ENCODE data around the gene PLA2G6. TPM values are rescaled to one million over a fixed set of nuclear protein-coding genes. Genes with fewer than 3 reads are reported as not detected.

The PLA2G6 gene
- total and polyA plus RNA-seq, 9 of the 15 experiments (the other 6 are each of a cell fraction or from before 2014, with no cell fraction given) = 0.11 to 12.2 (median 9.7) TPM

DNA sequence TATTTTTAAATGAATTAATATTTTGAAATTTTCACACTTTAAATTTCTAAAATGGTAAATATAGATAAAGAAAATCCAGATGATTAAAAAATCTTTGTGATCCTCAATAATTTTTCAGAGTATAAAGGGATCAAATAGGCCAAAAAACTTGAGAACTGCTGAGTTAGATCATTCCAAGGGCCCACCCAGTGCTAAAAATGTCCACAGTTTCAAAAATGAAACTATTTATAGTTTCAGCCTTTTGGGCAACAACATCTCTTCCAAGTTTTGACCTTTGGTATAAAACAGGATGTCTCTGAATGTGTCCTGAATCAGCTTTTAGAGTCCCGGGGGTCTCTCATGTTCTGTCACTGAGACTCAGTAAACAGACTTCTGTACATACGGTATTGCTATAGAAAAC is 50.2 kb downstream of the PLA2G6 start:
- H3K27me3 ChIP-seq (ENCODE audit: control insufficient read depth in 2 of 2, insufficient read depth in 2 of 2, low read length in 2 of 2) = no peaks in the 10 kb centered on the region
- ChIA-PET CTCF (ENCODE audit: low intra/inter-chr PET ratio) (no interaction called here), POLR2A (interaction anchor here (0.6 kb wide), 1 partner anchor 15 kb away, joined by 4 read pairs; no protein-coding TSS in a partner anchor)
- no peaks in the 10 kb centered on the region for H3K79me2 ChIP-seq (ENCODE audit: control insufficient read depth, insufficient read depth, low read length)
- WGBS (ENCODE audit: insufficient coverage, low coverage, missing lambda C conversion rate) = 79% methylated on average over 2 of the region's 2 CpGs
- no peak for DNase-seq (ENCODE audit: extremely low read depth in 1 of 4, low spot score in 3 of 4)
- peaks cover 3% of the 10 kb centered on the region for H3K9me1 ChIP-seq (ENCODE audit: control insufficient read depth, insufficient read depth, low read length)
- H4K20me1 ChIP-seq (replicated peaks; ENCODE audit: control insufficient read depth, insufficient read depth, low read length) = no peaks in the 10 kb centered on the region
- ATAC-seq = no peak
- H3K4me1 ChIP-seq (replicated peaks in 1 of 2; ENCODE audit: control insufficient read depth in 2 of 2, insufficient read depth in 2 of 2, low read length in 2 of 2) = peaks cover 16 to 31% of the 10 kb centered on the region in 2 experiments
- H2AFZ ChIP-seq (ENCODE audit: low read depth, low read length) = no peak overlapping the region
- TF ChIP-seq ZBED1 (IDR thresholded peaks at IDR 0.05) (no peak), ZNF41 (CRISPR knock-in tag; conservative IDR thresholded peaks at IDR 0.05) (no peak), PRMT5 (CRISPR knock-in tag; IDR thresholded peaks at IDR 0.05) (no peak), ZBTB1 (CRISPR knock-in tag; IDR thresholded peaks at IDR 0.05; ENCODE audit: borderline replicate concordance, low read depth) (no peak), PURB (CRISPR knock-in tag; IDR thresholded peaks at IDR 0.05; ENCODE audit: low read depth) (no peak), MXI1 (IDR thresholded peaks at IDR 0.05; ENCODE audit: low read depth, low read length) (no peak), BRCA1 (IDR thresholded peaks at IDR 0.05) (no peak), BRCA1 (CRISPR knock-in tag; IDR thresholded peaks at IDR 0.05) (no peak), FOXP1 (CRISPR knock-in tag; IDR thresholded peaks at IDR 0.05) (no peak), ZNF253 (CRISPR knock-in tag; conservative IDR thresholded peaks at IDR 0.05) (no peak), SREBF2 (CRISPR knock-in tag; IDR thresholded peaks at IDR 0.05) (no peak), ZFP30 (CRISPR knock-in tag; IDR thresholded peaks at IDR 0.05; ENCODE audit: borderline replicate concordance) (no peak), ZNF717 (CRISPR knock-in tag; IDR thresholded peaks at IDR 0.05) (no peak), KAT7 (CRISPR knock-in tag; IDR thresholded peaks at IDR 0.05; ENCODE audit: borderline replicate concordance) (no peak)
- TF ChIP-seq, protein P1, sequence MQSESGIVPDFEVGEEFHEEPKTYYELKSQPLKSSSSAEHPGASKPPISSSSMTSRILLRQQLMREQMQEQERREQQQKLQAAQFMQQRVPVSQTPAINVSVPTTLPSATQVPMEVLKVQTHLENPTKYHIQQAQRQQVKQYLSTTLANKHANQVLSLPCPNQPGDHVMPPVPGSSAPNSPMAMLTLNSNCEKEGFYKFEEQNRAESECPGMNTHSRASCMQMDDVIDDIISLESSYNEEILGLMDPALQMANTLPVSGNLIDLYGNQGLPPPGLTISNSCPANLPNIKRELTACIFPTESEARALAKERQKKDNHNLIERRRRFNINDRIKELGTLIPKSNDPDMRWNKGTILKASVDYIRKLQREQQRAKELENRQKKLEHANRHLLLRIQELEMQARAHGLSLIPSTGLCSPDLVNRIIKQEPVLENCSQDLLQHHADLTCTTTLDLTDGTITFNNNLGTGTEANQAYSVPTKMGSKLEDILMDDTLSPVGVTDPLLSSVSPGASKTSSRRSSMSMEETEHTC (IDR thresholded peaks at IDR 0.05) = no peak
- TF ChIP-seq, protein P2, sequence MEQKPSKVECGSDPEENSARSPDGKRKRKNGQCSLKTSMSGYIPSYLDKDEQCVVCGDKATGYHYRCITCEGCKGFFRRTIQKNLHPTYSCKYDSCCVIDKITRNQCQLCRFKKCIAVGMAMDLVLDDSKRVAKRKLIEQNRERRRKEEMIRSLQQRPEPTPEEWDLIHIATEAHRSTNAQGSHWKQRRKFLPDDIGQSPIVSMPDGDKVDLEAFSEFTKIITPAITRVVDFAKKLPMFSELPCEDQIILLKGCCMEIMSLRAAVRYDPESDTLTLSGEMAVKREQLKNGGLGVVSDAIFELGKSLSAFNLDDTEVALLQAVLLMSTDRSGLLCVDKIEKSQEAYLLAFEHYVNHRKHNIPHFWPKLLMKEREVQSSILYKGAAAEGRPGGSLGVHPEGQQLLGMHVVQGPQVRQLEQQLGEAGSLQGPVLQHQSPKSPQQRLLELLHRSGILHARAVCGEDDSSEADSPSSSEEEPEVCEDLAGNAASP (IDR thresholded peaks at IDR 0.05) = no peak
- H3K4me2 ChIP-seq (ENCODE audit: insufficient read depth, low read length) = no peak overlapping the region
- in situ Hi-C loops (cut with MboI) (no loop called here), intact Hi-C loops (cut with micrococcal nuclease) (no loop called here)
- no peaks in the 10 kb centered on the region for H3K9me3 ChIP-seq (replicated peaks; ENCODE audit: control insufficient read depth, insufficient read depth, low read depth, low read length)
- H3K9ac ChIP-seq (ENCODE audit: insufficient read depth in 1 of 2, low read depth in 2 of 2, low read length in 2 of 2) = no peak overlapping the region
- no peak overlapping the region for H3K27ac ChIP-seq (ENCODE audit: extremely low read depth, low read depth, low read length)
- BruUV-seq (replicated peaks) = no TSS peak
- no peak overlapping the region for H3K4me3 ChIP-seq
- no peaks in the 10 kb centered on the region for H3K36me3 ChIP-seq (ENCODE audit: control insufficient read depth, insufficient read depth, low read length)
- no peak for FAIRE-seq

All from K562 (cell line).